K562 (cell line): ENCODE results near the gene LCP2. TPM values are rescaled to one million over a fixed set of nuclear protein-coding genes. Genes with fewer than 3 reads are reported as not detected.

Experiments used
- ATAC-seq: fragments of 200-7000 bp; cut with Tn5 transposase; 3 replicates; pipeline ENCODE4 v1.9.1; 2020; ENCODE audit warnings: moderate library complexity
- BruUV-seq: library from RNA; stranded (reverse); fragments of 400-500 nt; replicated peaks from 2 replicates; lab custom pipeline; 2021; lab: Mats Ljungman, UMichigan
- CTCF ChIA-PET: fragments of 300-600 bp; formaldehyde crosslinking; extraction: SDS; loops from one replicate; lab custom pipeline; 2021; ENCODE audit warnings: low intra/inter-chr PET ratio; lab: Yijun Ruan, JAX
- POLR2A ChIA-PET: fragments of 300-600, 350-650 bp; sonication (Branson Sonifier 250); formaldehyde crosslinking; extraction: SDS; loops from one replicate; lab custom pipeline; 2021; ENCODE audit warnings: antibody characterized with exemption, inconsistent platforms; lab: Yijun Ruan, JAX
- DNase-seq, 4 experiments: peaks; one replicate each; pipeline versions ENCODE4 v3.0.0 to v3.0.0-alpha.2; 2011 to 2018; ENCODE audit warnings: low spot score in 3 of 4, mixed read lengths in 3 of 4; ENCODE audit errors: extremely low read depth in 1 of 4
- FAIRE-seq: peaks from 2 replicates; lab custom pipeline; 2011; peaks lifted over from hg19 to GRCh38; lab: Jason Lieb, UNC
- H2AFZ ChIP-seq: 2 replicates; pipeline ENCODE4 v1.6.0; 2011; ENCODE audit warnings: low read depth, low read length, control low read depth, inconsistent platforms
- H3K27ac ChIP-seq: fragments of 200-600 bp; 3 replicates; pipeline ENCODE4 v1.8.0; 2011; ENCODE audit warnings: low read depth, mild to moderate bottlenecking, control low read depth, inconsistent platforms, low read length, moderate library complexity, mixed read lengths; ENCODE audit errors: extremely low read depth
- H3K27me3 ChIP-seq, 2 experiments: fragments of 300-600 bp in 1 of 2; 2 replicates in 1 of 2; 3 replicates in 1 of 2; pipeline versions ENCODE4 v1.6.0 to v1.8.0; 2011; ENCODE audit warnings: inconsistent platforms in 2 of 2, low read length in 2 of 2, mild to moderate bottlenecking in 1 of 2, mixed read lengths in 1 of 2, moderate library complexity in 1 of 2; ENCODE audit not compliant: control insufficient read depth in 2 of 2, insufficient read depth in 2 of 2
- H3K36me3 ChIP-seq: fragments of 300-600 bp; 3 replicates; pipeline ENCODE4 v1.8.0; 2011; ENCODE audit warnings: mild to moderate bottlenecking, low read length, inconsistent platforms; ENCODE audit not compliant: control insufficient read depth, insufficient read depth
- H3K4me1 ChIP-seq, 2 experiments: fragments of 200-600 bp in 1 of 2; replicated peaks in 1 of 2; 2 replicates in 1 of 2; 3 replicates in 1 of 2; pipeline versions ENCODE4 v1.5.1 to v1.8.0; 2011; ENCODE audit warnings: inconsistent platforms in 2 of 2, low read length in 2 of 2, mild to moderate bottlenecking in 1 of 2, mixed read lengths in 1 of 2, moderate library complexity in 1 of 2; ENCODE audit not compliant: control insufficient read depth in 2 of 2, insufficient read depth in 2 of 2
- H3K4me2 ChIP-seq: 2 replicates; pipeline ENCODE4 v1.6.1; 2011; ENCODE audit warnings: low read length, control low read depth, inconsistent platforms, mixed read lengths; ENCODE audit not compliant: insufficient read depth
- H3K4me3 ChIP-seq: fragments of 200-600 bp; sonication (generic), shearing (Covaris generic); 2 replicates; pipeline ENCODE4 v1.5.1; 2016; ENCODE audit warnings: control low read depth, inconsistent platforms
- H3K79me2 ChIP-seq: fragments of 200-600 bp; 3 replicates; pipeline ENCODE4 v1.8.0; 2011; ENCODE audit warnings: low read length, inconsistent platforms; ENCODE audit not compliant: control insufficient read depth, insufficient read depth
- H3K9ac ChIP-seq, 2 experiments: 2 replicates each; pipeline versions ENCODE4 v1.6.0 to v1.6.1; 2011; ENCODE audit warnings: low read depth in 2 of 2, low read length in 2 of 2, control low read depth in 1 of 2, inconsistent platforms in 1 of 2, mild to moderate bottlenecking in 1 of 2, mixed read lengths in 1 of 2; ENCODE audit not compliant: insufficient read depth in 1 of 2
- H3K9me1 ChIP-seq: one replicate; pipeline ENCODE4 v1.6.0; 2011; ENCODE audit warnings: inconsistent platforms, mild to moderate bottlenecking, low read length, moderate library complexity; ENCODE audit not compliant: control insufficient read depth, insufficient read depth
- H3K9me3 ChIP-seq: replicated peaks from 2 replicates; pipeline ENCODE4 v1.5.1; 2011; ENCODE audit warnings: low read depth, low read length, inconsistent platforms; ENCODE audit not compliant: control insufficient read depth, insufficient read depth
- H4K20me1 ChIP-seq: replicated peaks from 2 replicates; pipeline ENCODE4 v1.6.1; 2011; ENCODE audit warnings: low read length, inconsistent platforms, mixed read lengths; ENCODE audit not compliant: control insufficient read depth, insufficient read depth
- BRF1 ChIP-seq: IDR thresholded peaks from 3 replicates; pipeline ENCODE4 v1.6.1; 2011; ENCODE audit warnings: borderline replicate concordance, mild to moderate bottlenecking; ENCODE audit not compliant: insufficient read length; ENCODE audit errors: extremely low read depth
- CGGBP1 ChIP-seq: fragments of 250-450 bp; sonication (Bioruptor Pico); IDR thresholded peaks from 2 replicates; pipeline ENCODE4 v1.9.0; 2021; ENCODE audit warnings: mild to moderate bottlenecking
- HDAC3 ChIP-seq: fragments of 450-650 bp; IDR thresholded peaks from 2 replicates; pipeline ENCODE4 v1.6.1; 2018; ENCODE audit warnings: borderline replicate concordance, mild to moderate bottlenecking, moderate library complexity; ENCODE audit not compliant: partially characterized antibody
- MYNN ChIP-seq, 2 experiments: sonication (generic); formaldehyde crosslinking in 1 of 2; IDR thresholded peaks; 2 replicates each; pipeline versions ENCODE4 v1.5.0 to v1.6.1; 2016 to 2020; ENCODE audit warnings: antibody characterized with exemption in 1 of 2, missing genetic modification reagents in 1 of 2
- PCBP2 ChIP-seq: fragments of 200-400 bp; formaldehyde crosslinking; IDR thresholded peaks from 2 replicates; pipeline ENCODE4 v1.6.1; 2018; ENCODE audit warnings: low read length, low read depth, mild to moderate bottlenecking, moderate library complexity; ENCODE audit not compliant: poor library complexity, severe bottlenecking
- PHF21A ChIP-seq: fragments of 450-650 bp; IDR thresholded peaks from 2 replicates; pipeline ENCODE4 v1.6.1; 2017; ENCODE audit warnings: low read depth, borderline replicate concordance
- POLR2H ChIP-seq: IDR thresholded peaks from 2 replicates; pipeline ENCODE4 v1.6.1; 2016; ENCODE audit warnings: missing genetic modification characterization, low read depth, mild to moderate bottlenecking, control low read depth, missing compliant biosample characterization, moderate library complexity
- RFX1 ChIP-seq: fragments of 450-650 bp; IDR thresholded peaks from 2 replicates; pipeline ENCODE4 v1.6.1; 2016; ENCODE audit warnings: mild to moderate bottlenecking, moderate library complexity
- SMARCE1 ChIP-seq: fragments of 450-650 bp; IDR thresholded peaks from 2 replicates; pipeline ENCODE4 v1.7.1; 2016; ENCODE audit warnings: mild to moderate bottlenecking
- TAL1 ChIP-seq: fragments of 450-650 bp; IDR thresholded peaks from 2 replicates; pipeline ENCODE4 v1.6.1; 2016; ENCODE audit warnings: mild to moderate bottlenecking
- UBTF ChIP-seq, 2 experiments: IDR thresholded peaks; 2 replicates each; pipeline ENCODE4 v1.6.1; 2012; ENCODE audit warnings: improper control_type of control experiment in 2 of 2, low read depth in 2 of 2, low read length in 2 of 2, borderline replicate concordance in 1 of 2
- ZNF134 ChIP-seq: fragments of 250-450 bp; sonication (Bioruptor Pico); conservative IDR thresholded peaks from 2 replicates; pipeline ENCODE4 v1.4.0; 2020
- WGBS: fragments of 100-300 bp; shearing (Covaris generic); methylation state at CpG from one replicate; pipeline ENCODE4 v1.1.6; 2016; ENCODE audit warnings: low coverage, mixed read lengths; ENCODE audit not compliant: insufficient coverage; ENCODE audit errors: missing lambda C conversion rate; 5-methylcytosine and 5-hydroxymethylcytosine counted together
- in situ Hi-C: fragments of 300-500 bp; cut with MboI; formaldehyde crosslinking; loops from 4 replicates; pipeline ENCODE4 v1.15.0; 2018; ENCODE audit warnings: inconsistent platforms, mixed read lengths
- intact Hi-C: fragments of 100-400 bp; cut with micrococcal nuclease; formaldehyde crosslinking; loops from 2 replicates; pipeline ENCODE4 v1.14.2; 2022
- polyA plus RNA-seq, 8 experiments: library from polyadenylated mRNA; depleted of rRNA in 4 of 8; stranded (reverse) in 5 of 8; unstranded in 3 of 8; fragments of >200 nt; fragmentation: Nextera tagmentation in 2 of 8; fragmentation: Illumina TruSeq in 1 of 8; extraction: Ambion mirVana in 2 of 8; extraction: Trizol in 1 of 8; gene quantifications; 2 replicates each; pipeline versions ENCODE4 v1.2.1 to v1.2.3, GENCODE V29; 2011 to 2014; ENCODE audit warnings: inconsistent platforms in 1 of 8, missing spikeins in 1 of 8
- total RNA-seq, 7 experiments: library from RNA; depleted of rRNA in 6 of 7; stranded (reverse); fragments of >200 nt in 6 of 7; fragmentation: Illumina TruSeq in 2 of 7; extraction: Trizol in 2 of 7; gene quantifications; 2 replicates each; pipeline versions ENCODE4 v1.2.1 to v1.2.3, GENCODE V29; 2011 to 2021; ENCODE audit warnings: low replicate concordance in 1 of 7

The LCP2 gene
- total and polyA plus RNA-seq, 9 of the 15 experiments (the other 6 are each of a cell fraction or from before 2014, with no cell fraction given), result 4.0 to 31.3 (median 14.6) TPM

DNA sequence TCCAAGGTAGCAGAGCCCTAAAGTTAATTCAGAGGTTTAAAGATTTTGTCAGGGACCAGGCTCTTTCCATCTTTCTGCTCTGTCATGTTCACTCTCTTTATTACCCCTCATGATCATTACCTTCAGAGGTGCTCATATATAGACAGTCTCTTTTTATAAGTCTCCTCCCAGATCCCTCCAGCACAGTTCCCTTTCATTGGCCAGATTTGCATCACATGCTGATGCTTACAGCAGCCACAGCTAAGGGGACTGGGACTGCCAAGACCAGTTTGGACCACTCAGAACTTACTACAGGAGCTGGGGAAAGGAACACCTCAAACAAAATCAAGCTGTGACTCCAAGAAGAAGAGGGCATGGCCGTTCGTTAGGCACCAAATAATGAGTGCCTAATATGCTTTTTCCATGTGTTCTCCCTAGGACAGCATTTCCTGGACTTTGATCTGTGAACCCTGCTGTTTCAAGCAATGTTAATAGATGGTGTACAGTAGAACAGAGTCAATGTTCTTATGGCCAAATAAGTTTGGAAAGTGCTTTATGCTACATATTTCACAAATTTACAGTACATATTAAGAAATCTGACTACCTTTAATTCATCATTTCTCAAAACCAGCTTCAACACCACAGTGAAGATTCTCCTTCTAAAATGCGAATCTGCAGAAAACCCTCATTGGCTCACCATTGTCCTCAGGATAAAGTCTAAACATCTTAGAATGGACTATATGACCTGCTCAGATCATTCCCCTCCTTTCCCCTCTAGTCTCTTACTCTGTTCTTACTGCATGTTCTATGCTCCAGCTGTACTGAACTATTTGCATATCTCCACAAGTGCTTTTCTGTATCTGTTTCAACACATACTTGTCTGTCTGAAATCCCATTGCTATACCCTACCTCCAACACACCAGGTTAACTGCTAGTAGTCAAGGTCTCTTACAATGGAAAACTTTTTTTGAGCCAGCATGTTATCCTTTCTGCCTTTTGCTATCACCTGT, 61.4 kb downstream of the LCP2 start:
- Histone ChIP-seq H2AFZ (no peak overlapping the region), H3K27me3 (no peaks in the 10 kb centered on the region), H3K9ac (no peak overlapping the region), H3K9me3 (no peaks in the 10 kb centered on the region), H3K27ac (no peak overlapping the region), H4K20me1 (no peaks in the 10 kb centered on the region), H3K4me1 (peaks cover 0 to 11% of the 10 kb centered on the region in 2 experiments; a peak in 1 of 5 replicates), H3K36me3 (no peaks in the 10 kb centered on the region), H3K4me2 (no peak overlapping the region), H3K4me3 (no peak overlapping the region), H3K79me2 (no peaks in the 10 kb centered on the region), H3K9me1 (no peaks in the 10 kb centered on the region)
- ATAC-seq (no peak), DNase-seq (no peak), FAIRE-seq (no peak)
- CTCF ChIA-PET, result no interaction called here
- intact Hi-C loops, result no loop called here
- TF ChIP-seq ZNF134 (no peak), CGGBP1 (CRISPR knock-in tag) (no peak), HDAC3 (no peak), BRF1 (no peak), MYNN (IDR thresholded peaks at IDR 0.05) (no peak), MYNN (CRISPR knock-in tag; IDR thresholded peaks at IDR 0.05) (no peak), PCBP2 (no peak), SMARCE1 (no peak), UBTF (IDR thresholded peaks at IDR 0.05; ENCODE audit: borderline replicate concordance in 1 of 2, low read depth in 2 of 2, low read length in 2 of 2) (no peak), PHF21A (no peak), TAL1 (no peak), RFX1 (no peak), POLR2H (tag) (no peak)
- POLR2A ChIA-PET, result no interaction called here
- no TSS peak for BruUV-seq
- in situ Hi-C loops, result no loop called here
- 0% methylated on average over 3 of the region's 3 CpGs for WGBS
